Coronary artery (tissue), 2 donors: Measurements from ENCODE around the gene CCND1.

ENCODE experiments used
- DNase-seq: peaks from one replicate; pipeline ENCODE4 v3.0.0-alpha.2; 2017; ENCODE audit warnings: low spot score
- H3K27ac ChIP-seq, 2 donors: fragments of 200-600 bp; sonication (generic); one replicate each; pipeline ENCODE4 v1.5.1; 2016 to 2019
- H3K4me3 ChIP-seq: fragments of 200-600 bp; sonication (generic); 2 replicates; pipeline ENCODE4 v1.5.1; 2016; ENCODE audit warnings: mild to moderate bottlenecking, moderate library complexity
- TF ChIP-seq, protein P1 (sequence below): fragments of 200-600 bp; sonication (generic); IDR thresholded peaks from one replicate; pipeline ENCODE4 v1.5.1; 2019; ENCODE audit warnings: antibody characterized with exemption

CCND1 gene

DNA sequence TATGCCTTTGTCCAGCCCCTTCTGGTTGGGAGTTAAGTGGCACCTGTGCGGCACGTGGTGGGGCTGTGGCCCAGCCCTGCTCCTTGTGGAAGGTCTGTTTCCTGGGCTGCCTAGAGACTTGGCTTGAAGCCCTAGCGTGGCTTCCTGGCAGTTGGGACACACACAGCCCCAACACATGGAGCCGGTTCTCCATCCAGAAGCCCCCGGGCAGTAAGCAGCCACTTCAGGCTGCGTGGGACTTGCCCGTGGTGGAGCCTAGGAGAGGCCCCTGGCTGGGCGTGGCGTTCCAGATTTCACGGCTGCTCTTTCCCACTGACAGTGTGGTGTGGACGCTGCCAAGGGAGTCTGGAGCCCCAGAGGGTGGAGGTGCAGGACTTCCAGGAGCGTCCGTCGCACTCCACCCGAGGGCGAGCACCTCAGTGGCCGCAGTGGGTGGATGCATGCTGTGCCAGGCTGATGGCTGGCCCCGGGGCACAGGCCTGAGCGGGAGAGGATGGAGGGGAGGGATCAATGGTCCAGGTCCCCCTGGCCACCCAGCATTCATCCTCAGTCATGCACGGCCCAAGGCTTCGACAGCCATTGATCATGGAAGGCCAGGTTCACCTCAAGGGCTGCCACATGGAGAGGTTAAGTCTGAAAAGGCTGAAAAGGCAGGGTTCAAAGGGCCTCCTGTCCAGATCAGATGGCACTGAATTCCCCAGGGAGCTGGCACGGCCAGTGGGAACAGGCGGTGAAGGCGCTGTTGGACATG is 9.3 kb downstream of the CCND1 start:
- Histone ChIP-seq H3K27ac (no peak overlapping the region), H3K4me3 (no peak overlapping the region)
- no peak for DNase-seq
- TF ChIP-seq, protein P1, sequence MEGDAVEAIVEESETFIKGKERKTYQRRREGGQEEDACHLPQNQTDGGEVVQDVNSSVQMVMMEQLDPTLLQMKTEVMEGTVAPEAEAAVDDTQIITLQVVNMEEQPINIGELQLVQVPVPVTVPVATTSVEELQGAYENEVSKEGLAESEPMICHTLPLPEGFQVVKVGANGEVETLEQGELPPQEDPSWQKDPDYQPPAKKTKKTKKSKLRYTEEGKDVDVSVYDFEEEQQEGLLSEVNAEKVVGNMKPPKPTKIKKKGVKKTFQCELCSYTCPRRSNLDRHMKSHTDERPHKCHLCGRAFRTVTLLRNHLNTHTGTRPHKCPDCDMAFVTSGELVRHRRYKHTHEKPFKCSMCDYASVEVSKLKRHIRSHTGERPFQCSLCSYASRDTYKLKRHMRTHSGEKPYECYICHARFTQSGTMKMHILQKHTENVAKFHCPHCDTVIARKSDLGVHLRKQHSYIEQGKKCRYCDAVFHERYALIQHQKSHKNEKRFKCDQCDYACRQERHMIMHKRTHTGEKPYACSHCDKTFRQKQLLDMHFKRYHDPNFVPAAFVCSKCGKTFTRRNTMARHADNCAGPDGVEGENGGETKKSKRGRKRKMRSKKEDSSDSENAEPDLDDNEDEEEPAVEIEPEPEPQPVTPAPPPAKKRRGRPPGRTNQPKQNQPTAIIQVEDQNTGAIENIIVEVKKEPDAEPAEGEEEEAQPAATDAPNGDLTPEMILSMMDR, result no peak

DNA sequence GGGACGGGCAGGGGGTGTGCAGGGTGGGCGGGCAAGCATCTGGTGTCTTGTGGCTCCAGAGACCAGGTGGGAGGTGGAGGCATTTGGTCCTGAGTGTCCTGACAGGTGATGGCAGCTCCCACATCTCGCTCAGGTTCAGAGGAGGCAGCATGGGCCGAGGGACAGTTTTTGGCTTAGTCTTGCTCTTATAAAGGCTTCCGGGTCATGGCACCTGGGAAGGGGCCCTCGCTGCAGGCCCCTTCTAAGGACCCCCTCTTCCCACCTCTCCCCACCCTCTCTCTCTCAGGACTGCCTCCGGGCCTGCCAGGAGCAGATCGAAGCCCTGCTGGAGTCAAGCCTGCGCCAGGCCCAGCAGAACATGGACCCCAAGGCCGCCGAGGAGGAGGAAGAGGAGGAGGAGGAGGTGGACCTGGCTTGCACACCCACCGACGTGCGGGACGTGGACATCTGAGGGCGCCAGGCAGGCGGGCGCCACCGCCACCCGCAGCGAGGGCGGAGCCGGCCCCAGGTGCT is 9.9 kb downstream of the CCND1 start:
- TF ChIP-seq, protein P1, result no peak
- DNase-seq, result no peak
- H3K4me3 ChIP-seq, result no peak overlapping the region
- no peak overlapping the region for H3K27ac ChIP-seq

DNA sequence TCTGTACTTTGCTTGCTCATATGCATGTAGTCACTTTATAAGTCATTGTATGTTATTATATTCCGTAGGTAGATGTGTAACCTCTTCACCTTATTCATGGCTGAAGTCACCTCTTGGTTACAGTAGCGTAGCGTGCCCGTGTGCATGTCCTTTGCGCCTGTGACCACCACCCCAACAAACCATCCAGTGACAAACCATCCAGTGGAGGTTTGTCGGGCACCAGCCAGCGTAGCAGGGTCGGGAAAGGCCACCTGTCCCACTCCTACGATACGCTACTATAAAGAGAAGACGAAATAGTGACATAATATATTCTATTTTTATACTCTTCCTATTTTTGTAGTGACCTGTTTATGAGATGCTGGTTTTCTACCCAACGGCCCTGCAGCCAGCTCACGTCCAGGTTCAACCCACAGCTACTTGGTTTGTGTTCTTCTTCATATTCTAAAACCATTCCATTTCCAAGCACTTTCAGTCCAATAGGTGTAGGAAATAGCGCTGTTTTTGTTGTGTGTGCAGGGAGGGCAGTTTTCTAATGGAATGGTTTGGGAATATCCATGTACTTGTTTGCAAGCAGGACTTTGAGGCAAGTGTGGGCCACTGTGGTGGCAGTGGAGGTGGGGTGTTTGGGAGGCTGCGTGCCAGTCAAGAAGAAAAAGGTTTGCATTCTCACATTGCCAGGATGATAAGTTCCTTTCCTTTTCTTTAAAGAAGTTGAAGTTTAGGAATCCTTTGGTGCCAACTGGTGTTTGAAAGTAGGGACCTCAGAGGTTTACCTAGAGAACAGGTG is 11.1 kb downstream of the CCND1 start:
- no peak overlapping the region for H3K27ac ChIP-seq
- DNase-seq, result no peak
- no peak overlapping the region for H3K4me3 ChIP-seq
- TF ChIP-seq, protein P1, result no peak

DNA sequence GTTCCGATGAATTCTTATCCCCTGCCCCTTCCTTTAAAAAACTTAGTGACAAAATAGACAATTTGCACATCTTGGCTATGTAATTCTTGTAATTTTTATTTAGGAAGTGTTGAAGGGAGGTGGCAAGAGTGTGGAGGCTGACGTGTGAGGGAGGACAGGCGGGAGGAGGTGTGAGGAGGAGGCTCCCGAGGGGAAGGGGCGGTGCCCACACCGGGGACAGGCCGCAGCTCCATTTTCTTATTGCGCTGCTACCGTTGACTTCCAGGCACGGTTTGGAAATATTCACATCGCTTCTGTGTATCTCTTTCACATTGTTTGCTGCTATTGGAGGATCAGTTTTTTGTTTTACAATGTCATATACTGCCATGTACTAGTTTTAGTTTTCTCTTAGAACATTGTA is 12.0 kb downstream of the CCND1 start:
- TF ChIP-seq, protein P1, result no peak

DNA sequence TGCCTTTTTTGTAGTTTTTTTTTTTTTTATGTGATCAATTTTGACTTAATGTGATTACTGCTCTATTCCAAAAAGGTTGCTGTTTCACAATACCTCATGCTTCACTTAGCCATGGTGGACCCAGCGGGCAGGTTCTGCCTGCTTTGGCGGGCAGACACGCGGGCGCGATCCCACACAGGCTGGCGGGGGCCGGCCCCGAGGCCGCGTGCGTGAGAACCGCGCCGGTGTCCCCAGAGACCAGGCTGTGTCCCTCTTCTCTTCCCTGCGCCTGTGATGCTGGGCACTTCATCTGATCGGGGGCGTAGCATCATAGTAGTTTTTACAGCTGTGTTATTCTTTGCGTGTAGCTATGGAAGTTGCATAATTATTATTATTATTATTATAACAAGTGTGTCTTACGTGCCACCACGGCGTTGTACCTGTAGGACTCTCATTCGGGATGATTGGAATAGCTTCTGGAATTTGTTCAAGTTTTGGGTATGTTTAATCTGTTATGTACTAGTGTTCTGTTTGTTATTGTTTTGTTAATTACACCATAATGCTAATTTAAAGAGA is 12.5 kb downstream of the CCND1 start:
- no peak overlapping the region for H3K27ac ChIP-seq
- TF ChIP-seq, protein P1, result no peak
- H3K4me3 ChIP-seq, result no peak overlapping the region
- DNase-seq, result no peak

More for the DNA sequence above, 12.0 kb downstream of the CCND1 start:
- DNase-seq, result no peak
- Histone ChIP-seq H3K27ac (no peak overlapping the region), H3K4me3 (no peak overlapping the region)

DNA sequence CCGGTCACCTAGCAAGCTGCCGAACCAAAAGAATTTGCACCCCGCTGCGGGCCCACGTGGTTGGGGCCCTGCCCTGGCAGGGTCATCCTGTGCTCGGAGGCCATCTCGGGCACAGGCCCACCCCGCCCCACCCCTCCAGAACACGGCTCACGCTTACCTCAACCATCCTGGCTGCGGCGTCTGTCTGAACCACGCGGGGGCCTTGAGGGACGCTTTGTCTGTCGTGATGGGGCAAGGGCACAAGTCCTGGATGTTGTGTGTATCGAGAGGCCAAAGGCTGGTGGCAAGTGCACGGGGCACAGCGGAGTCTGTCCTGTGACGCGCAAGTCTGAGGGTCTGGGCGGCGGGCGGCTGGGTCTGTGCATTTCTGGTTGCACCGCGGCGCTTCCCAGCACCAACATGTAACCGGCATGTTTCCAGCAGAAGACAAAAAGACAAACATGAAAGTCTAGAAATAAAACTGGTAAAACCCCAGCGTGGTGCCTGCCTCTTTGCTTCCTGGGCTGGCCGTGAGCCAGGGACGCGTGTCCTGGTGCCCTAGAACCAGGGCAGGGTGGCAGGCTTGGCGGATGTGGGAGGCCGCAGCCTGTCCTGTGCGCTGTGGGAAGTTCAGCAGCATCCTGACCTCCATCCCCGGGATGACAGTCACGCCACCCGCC is 13.2 kb downstream of the CCND1 start:
- no peak for DNase-seq

More for the DNA sequence above, 13.2 kb downstream of the CCND1 start:
- Histone ChIP-seq H3K27ac (no peak overlapping the region), H3K4me3 (no peak overlapping the region)
- TF ChIP-seq, protein P1, result no peak
